ENCODE data around the gene FUT4. TPM values are rescaled to one million over a fixed set of nuclear protein-coding genes. Genes with fewer than 3 reads are reported as not detected.

The FUT4 gene
- total and polyA plus RNA-seq, 8 donors, result 0.58 to 19.7 (median 4.5) TPM

DNA sequence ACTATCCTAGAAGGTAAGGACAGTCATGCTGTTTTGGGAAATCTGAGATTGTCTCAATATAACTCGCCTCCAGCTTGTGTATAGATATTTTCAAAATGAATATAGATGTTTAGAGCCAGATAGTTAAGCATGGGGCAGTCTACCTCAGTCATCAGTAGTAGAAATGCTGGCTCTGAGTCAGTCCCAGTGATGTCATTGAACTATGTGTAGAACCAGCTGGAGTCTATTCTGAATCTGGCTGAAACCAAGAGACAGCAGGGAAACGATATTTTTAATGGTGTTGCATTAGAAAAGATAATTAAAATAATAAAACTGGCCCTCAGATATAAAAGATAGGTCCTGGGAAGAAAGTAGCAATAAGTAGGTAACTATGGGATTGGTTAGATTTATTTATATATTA lies 49.3 kb downstream of the FUT4 start:
- TF ChIP-seq EP300 (IDR thresholded peaks at IDR 0.05), result no peak
- TF ChIP-seq POLR2AphosphoS5 (IDR thresholded peaks at IDR 0.05), result no peak
- no peak for TF ChIP-seq POLR2A (IDR thresholded peaks at IDR 0.05)
- TF ChIP-seq, protein P1, sequence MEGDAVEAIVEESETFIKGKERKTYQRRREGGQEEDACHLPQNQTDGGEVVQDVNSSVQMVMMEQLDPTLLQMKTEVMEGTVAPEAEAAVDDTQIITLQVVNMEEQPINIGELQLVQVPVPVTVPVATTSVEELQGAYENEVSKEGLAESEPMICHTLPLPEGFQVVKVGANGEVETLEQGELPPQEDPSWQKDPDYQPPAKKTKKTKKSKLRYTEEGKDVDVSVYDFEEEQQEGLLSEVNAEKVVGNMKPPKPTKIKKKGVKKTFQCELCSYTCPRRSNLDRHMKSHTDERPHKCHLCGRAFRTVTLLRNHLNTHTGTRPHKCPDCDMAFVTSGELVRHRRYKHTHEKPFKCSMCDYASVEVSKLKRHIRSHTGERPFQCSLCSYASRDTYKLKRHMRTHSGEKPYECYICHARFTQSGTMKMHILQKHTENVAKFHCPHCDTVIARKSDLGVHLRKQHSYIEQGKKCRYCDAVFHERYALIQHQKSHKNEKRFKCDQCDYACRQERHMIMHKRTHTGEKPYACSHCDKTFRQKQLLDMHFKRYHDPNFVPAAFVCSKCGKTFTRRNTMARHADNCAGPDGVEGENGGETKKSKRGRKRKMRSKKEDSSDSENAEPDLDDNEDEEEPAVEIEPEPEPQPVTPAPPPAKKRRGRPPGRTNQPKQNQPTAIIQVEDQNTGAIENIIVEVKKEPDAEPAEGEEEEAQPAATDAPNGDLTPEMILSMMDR (IDR thresholded peaks at IDR 0.05), result no peak
- Histone ChIP-seq H3K27me3 (no peaks in the 10 kb centered on the region), H3K36me3 (peaks cover 0 to 72% (median 47%) of the 10 kb centered on the region in 4 donors), H3K4me1 (peaks cover 0 to 7% (median 0%) of the 10 kb centered on the region in 4 donors), H3K9me3 (no peaks in the 10 kb centered on the region), H3K27ac (no peak overlapping the region), H3K4me3 (no peak overlapping the region)
- intact Hi-C loops (cut with DNase I; ENCODE audit: low total_unique reads), result no loop called here
- DNase-seq, result no peak
- 76 to 90% (median 83%) methylated on average over 2 of the region's 2 CpGs for WGBS, 5 donors

DNA sequence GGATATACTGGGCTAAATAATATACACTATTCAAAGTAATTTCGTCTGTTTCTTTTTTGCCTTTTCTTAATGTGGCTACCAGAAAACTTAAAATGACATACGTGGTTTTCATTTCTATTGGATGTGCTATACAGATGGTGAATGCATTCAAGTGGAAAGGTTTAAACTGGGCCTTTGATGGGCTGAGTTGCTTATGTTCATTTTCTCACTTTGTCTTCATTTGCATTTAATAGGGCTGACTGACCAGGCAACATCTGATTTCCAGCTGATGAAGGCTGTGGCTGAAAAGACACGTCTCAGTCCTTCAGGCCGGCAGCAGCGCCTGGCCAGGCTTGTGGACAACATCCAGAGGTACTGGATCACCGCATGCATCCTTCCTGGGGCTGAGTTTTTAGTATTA lies 51.4 kb downstream of the FUT4 start:
- Histone ChIP-seq H3K4me3 (no peak overlapping the region), H3K9me3 (no peaks in the 10 kb centered on the region), H3K27ac (no peak overlapping the region), H3K4me1 (peaks cover 0 to 7% (median 0%) of the 10 kb centered on the region in 4 donors), H3K27me3 (no peaks in the 10 kb centered on the region), H3K36me3 (peaks cover 0 to 71% (median 43%) of the 10 kb centered on the region in 4 donors)
- WGBS, 5 donors, result 92 to 94% (median 93%) methylated on average over 6 of the region's 6 CpGs
- TF ChIP-seq, protein P1 (IDR thresholded peaks at IDR 0.05), result no peak
- TF ChIP-seq POLR2AphosphoS5 (IDR thresholded peaks at IDR 0.05), result no peak
- TF ChIP-seq EP300 (IDR thresholded peaks at IDR 0.05), result no peak
- TF ChIP-seq POLR2A (IDR thresholded peaks at IDR 0.05), result no peak
- intact Hi-C loops (cut with DNase I; ENCODE audit: low total_unique reads), result loop anchor here (5.0 kb wide), 1 partner anchor 78 kb away; no protein-coding TSS in a partner anchor
- no peak for DNase-seq

DNA sequence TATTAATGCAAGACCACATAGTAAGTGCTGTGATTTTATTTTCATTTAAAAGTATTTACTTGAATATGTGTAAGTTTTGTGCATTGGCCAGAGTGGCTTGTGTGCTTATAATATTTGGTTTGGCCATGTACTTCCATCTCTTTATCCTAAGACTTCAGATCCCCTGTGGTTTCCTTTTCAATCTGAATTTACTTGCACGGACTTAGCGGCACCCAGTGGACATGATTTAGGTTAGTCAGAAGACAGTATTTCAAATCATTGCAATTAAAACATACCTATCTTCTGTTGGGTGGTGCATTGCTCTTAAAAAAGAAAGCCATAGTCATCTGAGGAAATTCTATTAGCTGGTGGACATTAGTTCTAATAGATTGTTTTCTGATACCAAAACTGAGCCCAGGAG lies 54.2 kb downstream of the FUT4 start:
- peak; percentile 45 to 50 for DNase-seq
- TF ChIP-seq POLR2AphosphoS5 (IDR thresholded peaks at IDR 0.05) (no peak), POLR2A (IDR thresholded peaks at IDR 0.05) (no peak), EP300 (IDR thresholded peaks at IDR 0.05) (no peak)
- TF ChIP-seq, protein P1 (IDR thresholded peaks at IDR 0.05), result peak in 4 of 7 experiments; percentile 11 to 57 (median 18)
- intact Hi-C loops (cut with DNase I; ENCODE audit: low total_unique reads), result loop anchor here (5.0 kb wide), 1 partner anchor 81 kb away; no protein-coding TSS in a partner anchor
- 28 to 55% (median 38%) methylated on average over 2 of the region's 2 CpGs for WGBS, 5 donors
- Histone ChIP-seq H3K9me3 (no peaks in the 10 kb centered on the region), H3K27me3 (no peaks in the 10 kb centered on the region), H3K4me3 (no peak overlapping the region), H3K4me1 (peaks cover 0 to 16% (median 3%) of the 10 kb centered on the region in 4 donors), H3K36me3 (peaks cover 0 to 58% (median 31%) of the 10 kb centered on the region in 4 donors), H3K27ac (no peak overlapping the region)

Other genes starting within 250 kb of the FUT4 start
- gene IZUMO1R, start 239.3 kb upstream of the FUT4 start, total RNA-seq, result not detected
- gene IZUMO1R, start 239.3 kb upstream of the FUT4 start, polyA plus RNA-seq, result not detected
- under 1 TPM in 1 of 5 donors, not detected in 4; under 0.01 TPM for gene GPR83, start 142.5 kb upstream of the FUT4 start, total RNA-seq
- gene GPR83, start 142.5 kb upstream of the FUT4 start, polyA plus RNA-seq, result under 1 TPM in 1 of 3 donors, not detected in 2; 0.05 TPM
- 10 to 100 TPM in 3 of 5 donors, 1 to 10 TPM in 2; 2.0 to 39.3 (median 10.5) TPM for gene MRE11, start 50.1 kb upstream of the FUT4 start, total RNA-seq
- gene MRE11, start 50.1 kb upstream of the FUT4 start, polyA plus RNA-seq, result 1 to 10 TPM; 1.5 to 5.9 (median 3.5) TPM
- gene ANKRD49, start 49.9 kb upstream of the FUT4 start, total RNA-seq, result 10 to 100 TPM in 3 of 5 donors, 1 to 10 TPM in 1, under 1 TPM in 1; 0.87 to 33.5 (median 16.4) TPM
- 10 to 100 TPM; 14.0 to 77.0 (median 15.3) TPM for gene ANKRD49, start 49.9 kb upstream of the FUT4 start, polyA plus RNA-seq
- not detected for gene C11orf97, start 31.5 kb upstream of the FUT4 start, total RNA-seq
- not detected for gene C11orf97, start 31.5 kb upstream of the FUT4 start, polyA plus RNA-seq
- gene PIWIL4, start 23.4 kb downstream of the FUT4 start, total RNA-seq, result 10 to 100 TPM in 2 of 5 donors, 1 to 10 TPM in 2, not detected in 1; 1.3 to 19.4 (median 9.1) TPM
- 1 to 10 TPM; 1.7 to 4.2 (median 1.8) TPM for gene PIWIL4, start 23.4 kb downstream of the FUT4 start, polyA plus RNA-seq
- 10 to 100 TPM; 11.0 to 46.3 (median 38.4) TPM for gene AMOTL1, start 224.4 kb downstream of the FUT4 start, total RNA-seq
- 1 to 10 TPM; 5.0 to 7.0 (median 6.1) TPM for gene AMOTL1, start 224.4 kb downstream of the FUT4 start, polyA plus RNA-seq

All from stomach (tissue), 9 donors.